HG02970 (cell line): Measurements from ENCODE around the gene PET117.
"Not testable (repeated sequence)": the region's sequence is repeated elsewhere in the genome, so short reads cannot be mapped to it uniquely, and the experiment has no call there.

Experiments
- ATAC-seq: cut with Tn5 transposase; IDR thresholded peaks from one replicate; pipeline ENCODE4 v1.9.1; 2021; ENCODE audit warnings: mild to moderate bottlenecking, moderate library complexity, moderate number of reproducible peaks; ENCODE audit not compliant: unreplicated experiment, low FRiP score

The PET117 gene

DNA sequence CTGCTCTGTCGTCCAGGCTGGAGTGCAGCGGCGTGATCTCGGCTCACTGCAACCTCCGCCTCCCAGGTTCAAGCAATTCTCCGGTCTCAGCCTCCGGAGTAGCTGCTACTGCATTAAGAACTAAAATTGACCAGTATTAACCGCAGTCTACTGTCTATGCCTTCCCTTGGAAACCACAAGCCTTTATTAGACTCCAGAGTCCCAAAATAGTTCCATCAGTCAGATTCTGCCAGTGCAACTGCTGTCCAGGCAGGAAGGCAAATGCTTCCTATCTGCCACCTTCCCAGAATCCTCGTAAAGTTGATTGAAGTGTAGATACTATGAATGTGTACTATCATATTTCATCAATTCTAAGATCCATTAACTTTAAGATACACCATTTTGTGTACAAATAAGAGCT is 16.7 kb downstream of the PET117 start:
- no peak for ATAC-seq

DNA sequence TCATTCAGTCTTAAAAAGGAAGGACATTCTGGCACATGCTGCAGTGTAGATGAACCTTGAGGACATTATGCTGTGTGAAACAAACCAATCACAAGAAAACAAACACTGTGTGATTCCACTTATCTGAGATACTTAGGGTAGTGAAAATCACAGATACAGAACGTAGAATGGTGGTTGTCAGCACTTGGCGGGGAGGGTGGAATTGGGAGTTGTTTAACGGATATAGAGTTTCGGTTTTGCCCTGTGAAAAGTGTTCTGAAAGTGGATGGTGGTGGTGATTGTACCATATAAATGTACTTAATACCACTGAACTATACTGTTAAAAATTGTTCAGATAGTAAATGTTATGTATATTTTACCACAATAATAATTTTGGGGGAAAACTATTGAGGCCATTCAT is 18.4 kb downstream of the PET117 start:
- no peak for ATAC-seq

DNA sequence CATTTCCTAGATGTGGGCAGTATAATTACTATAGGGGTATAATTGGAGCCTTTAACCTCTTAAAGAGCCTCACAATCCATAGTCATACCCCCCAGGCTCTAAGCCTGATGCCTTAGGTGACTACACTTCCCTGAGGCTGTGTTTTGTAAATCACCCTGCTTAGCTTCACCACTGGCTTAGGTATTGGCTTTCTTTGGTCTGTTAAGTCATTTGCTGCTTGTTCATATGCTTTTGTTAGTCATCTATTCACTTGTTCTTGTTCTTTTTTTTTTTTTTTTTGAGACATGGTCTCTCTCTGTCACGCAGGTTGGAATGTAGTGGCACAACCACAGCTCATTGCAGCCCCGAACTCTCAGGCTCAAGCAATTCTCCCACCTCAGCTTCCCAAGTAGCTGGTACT is 26.7 kb downstream of the PET117 start:
- ATAC-seq: no peak

DNA sequence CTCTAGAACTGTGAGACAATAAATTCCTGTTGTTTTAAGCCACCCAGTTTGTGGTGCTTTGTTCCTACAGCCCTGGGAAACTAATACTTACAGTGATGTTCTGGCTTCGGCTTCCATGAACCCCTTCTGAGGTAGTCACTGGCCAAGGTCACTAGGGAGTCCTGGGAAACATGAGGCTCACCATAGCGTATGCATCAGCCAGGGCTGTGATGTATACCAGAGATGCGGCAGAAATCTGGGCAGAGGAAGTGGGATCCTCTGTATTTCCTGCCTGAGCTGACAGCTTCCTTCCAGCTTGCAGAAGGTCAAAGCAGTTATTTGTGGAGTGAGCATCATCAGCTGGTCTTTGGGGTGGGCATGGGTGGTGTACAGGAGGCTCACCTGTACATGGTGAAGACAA is 27.9 kb downstream of the PET117 start:
- no peak for ATAC-seq

DNA sequence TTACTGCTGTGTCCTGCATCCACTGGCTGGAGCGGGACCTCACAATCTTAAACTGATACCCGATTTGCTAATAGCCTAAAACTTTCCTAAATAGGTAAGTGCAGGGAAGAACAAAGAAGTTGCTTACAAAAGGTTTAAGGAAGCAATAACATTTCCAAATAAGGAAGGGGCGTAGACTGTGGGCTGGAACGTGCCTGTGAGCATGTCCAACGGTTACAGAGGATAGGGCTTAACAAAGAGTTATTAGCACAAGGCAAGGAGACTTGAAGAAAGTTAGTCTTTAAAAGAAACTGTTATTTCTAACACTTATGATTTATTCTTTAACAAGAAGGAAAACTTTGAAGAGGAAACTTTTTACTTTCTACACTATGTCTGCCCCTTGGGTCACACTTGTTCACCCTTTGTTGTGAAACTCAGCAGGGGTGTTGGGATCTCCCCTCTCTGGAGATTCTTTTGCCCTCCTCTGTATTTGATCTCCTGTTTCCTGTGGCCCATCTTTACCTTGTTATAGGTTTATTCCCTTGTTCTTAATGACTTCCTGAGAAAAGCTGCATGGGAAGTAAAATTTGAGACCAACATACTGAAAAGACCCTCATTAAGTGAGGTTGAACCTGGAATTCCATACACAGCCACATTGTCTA is 28.7 kb downstream of the PET117 start:
- ATAC-seq: no peak

DNA sequence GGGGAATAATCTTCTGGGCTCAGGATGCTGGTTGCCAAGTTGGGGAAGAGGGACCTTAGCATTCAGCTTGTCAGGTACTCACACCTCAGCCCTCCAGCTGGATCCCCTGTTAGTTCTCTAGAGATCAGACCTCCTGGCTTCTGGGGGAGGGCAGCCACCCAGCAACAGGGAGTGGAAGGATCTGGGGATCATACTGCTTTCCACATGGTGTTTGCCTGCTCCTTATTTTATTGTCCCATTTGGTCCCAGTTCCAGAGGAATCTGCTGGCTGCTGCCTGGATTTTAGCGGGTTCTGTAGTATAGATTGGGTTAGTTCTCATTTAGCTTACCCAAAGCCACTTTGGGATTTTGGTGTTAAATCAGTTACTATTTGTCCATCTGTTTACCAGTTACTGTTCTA is 29.3 kb downstream of the PET117 start:
- no peak for ATAC-seq

DNA sequence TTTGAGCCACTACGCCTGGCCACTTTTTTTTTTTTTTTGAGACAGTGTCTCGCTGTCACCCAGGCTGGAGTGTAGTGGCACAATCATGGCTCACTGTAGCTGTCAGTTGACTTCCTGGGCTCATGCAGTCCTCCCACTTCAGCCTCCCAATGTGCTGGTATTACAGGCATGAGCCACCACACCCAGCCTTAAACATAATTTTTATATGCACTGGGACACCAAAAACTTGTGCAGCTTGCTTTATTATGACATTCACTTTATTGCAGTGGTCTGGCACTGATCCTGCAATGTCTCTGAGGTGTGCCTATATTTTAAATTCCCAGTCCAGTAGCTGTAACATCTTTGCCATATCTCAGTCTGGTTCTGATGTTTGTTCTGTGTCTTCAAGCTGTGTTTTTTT is 34.7 kb downstream of the PET117 start:
- ATAC-seq: no peak

DNA sequence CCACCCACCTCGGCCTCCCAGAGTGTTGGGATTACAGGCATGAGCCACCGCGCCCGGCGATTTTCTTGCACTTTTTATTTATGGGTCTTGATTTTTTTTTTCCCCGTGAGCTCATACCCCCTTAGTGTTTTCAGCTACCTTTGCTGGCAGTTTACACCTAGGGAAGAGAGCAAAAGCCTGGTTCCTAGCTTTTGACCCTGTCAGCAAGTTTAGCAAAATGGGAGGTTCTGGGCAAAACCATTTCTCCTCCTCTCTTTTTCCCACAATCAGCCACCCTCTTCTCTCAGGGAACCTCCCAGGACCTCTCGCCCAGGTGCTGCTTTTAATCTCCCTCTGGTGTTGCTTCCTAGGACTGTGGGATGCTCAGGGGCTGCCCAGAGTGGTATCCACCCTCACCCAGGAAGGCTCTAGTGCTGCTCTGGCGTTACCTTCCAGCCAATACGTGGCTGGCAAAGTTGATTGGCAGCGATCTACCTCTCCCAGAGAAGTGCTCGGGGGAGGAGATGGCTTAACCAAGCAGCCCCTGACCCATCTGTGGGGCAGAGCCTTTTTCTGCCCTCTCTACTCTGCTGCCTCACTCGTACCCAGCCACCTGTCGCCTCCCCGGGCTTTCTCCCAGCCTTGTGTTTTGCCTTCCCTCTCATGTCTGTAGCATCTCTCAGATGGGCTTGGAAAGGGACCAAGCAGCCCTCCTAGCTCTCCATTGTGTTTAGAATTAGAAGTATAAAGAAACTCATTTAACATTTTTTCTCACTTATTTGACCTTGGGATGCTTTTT is 37.4 kb downstream of the PET117 start:
- no peak for ATAC-seq

DNA sequence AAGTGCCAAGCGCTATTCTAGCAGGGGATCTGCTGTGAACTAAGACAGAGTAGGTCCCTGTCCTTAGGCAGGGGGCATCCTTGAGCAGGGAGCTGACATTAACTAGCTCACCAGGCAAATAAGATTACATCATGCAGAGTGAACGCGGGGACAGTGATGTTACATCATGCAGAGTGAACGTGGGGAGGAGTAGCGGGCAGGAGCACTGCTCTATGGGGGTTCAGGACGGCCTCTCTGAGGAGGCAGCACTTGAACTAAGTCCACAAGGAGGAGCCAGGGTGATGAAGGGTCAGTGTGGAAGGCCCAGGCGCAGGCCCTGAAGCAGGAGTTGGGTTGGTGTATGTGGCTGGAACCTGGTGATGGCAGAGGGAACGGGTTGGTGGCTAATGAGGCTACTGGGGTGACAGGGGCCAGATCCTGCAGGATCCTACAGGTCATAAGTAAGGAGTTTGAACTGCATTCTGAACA is 38.7 kb downstream of the PET117 start:
- ATAC-seq: no peak

DNA sequence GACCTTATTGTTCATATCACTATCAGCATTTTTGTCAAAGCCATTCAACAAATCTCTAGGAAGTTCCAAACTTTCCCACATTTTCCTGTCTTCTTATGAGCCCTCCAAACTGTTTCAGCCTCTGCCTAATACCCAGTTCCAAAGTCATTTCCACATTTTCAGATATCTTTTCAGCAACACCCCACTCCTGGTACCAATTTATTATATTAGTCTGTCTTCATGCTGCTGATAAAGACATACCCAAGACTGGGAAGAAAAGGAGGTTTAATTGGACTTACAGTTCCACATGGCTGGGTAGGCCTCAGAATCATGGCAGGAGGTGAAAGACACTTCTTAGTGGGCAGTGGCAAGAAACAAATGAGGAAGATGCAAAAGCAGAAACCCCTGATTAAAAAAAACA is 42.7 kb downstream of the PET117 start:
- ATAC-seq: not testable (repeated sequence)

DNA sequence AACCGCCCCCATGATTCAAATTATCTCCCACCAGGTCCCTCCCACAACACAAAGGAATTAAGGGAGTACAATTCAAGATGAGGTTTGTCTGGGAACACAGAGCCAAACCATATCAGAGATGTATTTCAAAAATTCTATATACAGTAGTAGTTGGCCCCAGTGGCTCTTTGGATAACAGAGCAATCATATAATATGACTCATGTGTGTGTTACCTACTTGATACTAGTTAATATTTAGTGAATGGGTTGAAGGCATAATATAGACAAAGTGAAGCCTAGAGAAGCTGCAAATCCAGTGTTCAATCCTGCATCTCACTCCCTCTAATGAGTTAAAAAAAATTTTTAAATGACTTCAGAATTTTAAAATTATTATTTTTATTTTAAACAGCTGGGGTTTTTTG is 43.2 kb downstream of the PET117 start:
- ATAC-seq: no peak

DNA sequence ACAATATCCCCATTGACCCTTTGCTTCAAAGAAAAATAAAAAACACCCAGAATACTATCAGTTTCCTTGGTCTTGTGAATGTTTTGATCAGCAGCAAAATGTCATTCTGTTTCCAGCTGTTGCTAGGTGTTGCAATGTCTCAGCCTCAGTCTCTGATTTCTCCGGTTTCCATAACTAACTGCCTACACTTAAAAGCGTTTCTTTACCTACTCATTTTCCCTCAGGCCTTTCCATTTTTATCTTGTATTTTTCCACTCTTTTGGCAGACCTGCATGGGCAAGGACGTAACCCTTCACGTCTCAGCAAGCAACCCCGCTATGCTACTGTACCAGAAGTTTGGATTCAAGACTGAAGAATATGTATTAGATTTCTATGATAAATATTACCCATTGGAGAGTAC is 49.4 kb downstream of the PET117 start:
- ATAC-seq: no peak

DNA sequence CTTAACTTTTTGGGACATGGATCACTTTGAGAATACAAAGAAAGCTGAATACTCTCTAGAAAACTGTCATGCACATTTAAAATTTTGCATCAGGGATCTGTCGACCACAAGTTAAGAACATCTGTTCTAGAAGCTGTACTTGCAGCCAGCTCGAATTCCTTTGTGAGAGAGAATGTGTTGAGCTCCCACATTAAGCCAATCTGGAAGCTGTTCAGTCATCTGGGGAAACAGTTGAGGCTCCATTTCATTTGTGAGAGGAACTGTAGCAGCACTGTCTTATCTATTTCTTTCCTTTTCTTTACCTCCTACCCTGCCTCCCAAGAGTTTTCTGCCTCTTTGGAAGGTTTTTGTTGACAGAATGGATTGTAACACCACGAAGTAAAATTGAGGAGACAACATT is 50.8 kb downstream of the PET117 start:
- no peak for ATAC-seq

DNA sequence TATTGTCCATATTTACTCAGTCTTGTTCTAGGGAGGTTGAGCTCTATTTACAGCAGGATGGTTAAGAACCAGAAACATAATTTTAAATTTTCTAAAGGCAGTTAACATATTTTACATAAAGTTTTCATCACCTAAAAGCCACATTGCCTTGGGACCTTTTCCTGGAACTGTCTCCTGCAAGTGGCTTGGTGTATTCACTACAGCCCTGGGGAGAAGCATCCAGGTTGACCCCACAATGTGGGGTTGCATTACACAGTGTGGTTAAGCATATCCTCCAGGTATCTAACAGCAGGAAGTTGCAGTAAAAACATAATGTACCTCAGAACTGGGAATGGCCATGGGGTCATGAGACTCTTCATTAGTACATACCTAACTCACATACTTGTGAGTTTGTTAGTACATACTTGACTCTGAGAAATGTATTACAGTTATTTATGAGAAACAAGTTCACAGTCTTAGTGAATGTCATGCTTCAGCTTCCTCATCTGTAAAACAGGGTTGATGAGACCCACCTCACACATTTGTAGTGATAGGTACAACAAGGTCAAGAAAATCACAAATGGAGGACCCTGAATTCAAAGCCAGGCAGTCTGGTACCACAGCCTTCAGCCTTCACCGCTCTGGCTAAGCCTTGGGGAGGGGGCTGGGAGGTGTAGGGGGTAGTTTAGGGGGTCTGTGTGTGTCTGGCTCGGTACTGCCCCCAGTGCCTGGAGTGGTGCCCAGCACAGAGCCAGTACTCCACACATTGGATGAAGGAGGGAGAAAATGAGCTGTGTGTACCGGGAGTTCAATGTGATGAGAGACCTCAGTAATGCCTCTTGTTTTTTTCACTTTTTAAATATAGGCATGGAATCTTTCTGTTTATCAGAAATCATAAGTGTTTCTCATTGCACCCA is 52.9 kb downstream of the PET117 start:
- no peak for ATAC-seq

DNA sequence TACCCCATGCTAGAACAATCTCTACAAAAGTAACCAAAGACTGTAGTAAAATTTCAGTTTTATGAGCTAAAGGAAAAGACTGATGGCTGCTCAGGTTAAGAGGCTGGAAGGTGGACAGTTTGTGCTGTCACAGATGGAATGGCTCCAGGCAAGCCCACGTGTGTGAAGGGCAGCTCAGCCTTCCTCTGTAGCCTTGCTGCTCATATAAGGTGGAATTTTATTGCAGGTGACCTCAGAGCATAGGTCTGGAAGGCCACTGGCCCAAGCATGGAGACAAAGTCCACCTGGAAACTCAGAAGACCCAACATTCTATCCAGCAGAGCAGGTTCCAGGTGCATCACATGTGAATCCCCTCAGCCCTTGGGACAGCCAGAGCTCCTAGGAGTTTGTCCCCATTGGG is 53.6 kb downstream of the PET117 start:
- no peak for ATAC-seq
